Keratinocyte (primary cell): ENCODE results near the gene NOD2. TPM values are rescaled to one million over a fixed set of nuclear protein-coding genes. Genes with fewer than 3 reads are reported as not detected.

Source experiments
- DNase-seq: peaks from one replicate; pipeline ENCODE4 v3.0.0-alpha.2; 2011; ENCODE audit warnings: low read depth, missing footprints, low spot score
- FAIRE-seq: peaks from 2 replicates; lab custom pipeline; 2011; peaks lifted over from hg19 to GRCh38; lab: Jason Lieb, UNC
- H2AFZ ChIP-seq: 2 replicates; pipeline ENCODE4 v1.6.0; 2012; ENCODE audit warnings: low read length, control low read depth, inconsistent platforms; ENCODE audit not compliant: control insufficient read depth
- H3K27ac ChIP-seq: 2 replicates; pipeline ENCODE4 v1.5.1; 2011; ENCODE audit warnings: low read length; ENCODE audit not compliant: control insufficient read depth, insufficient read depth
- H3K27me3 ChIP-seq: 3 replicates; pipeline ENCODE4 v1.6.0; 2011; ENCODE audit warnings: low read length; ENCODE audit not compliant: control insufficient read depth, insufficient read depth; ENCODE audit errors: extremely low read depth
- H3K36me3 ChIP-seq, 2 experiments: 2 replicates in 1 of 2; 3 replicates in 1 of 2; pipeline ENCODE4 v1.5.1; 2011; ENCODE audit warnings: low read length in 2 of 2, mild to moderate bottlenecking in 1 of 2; ENCODE audit not compliant: control insufficient read depth in 2 of 2, insufficient read depth in 2 of 2; ENCODE audit errors: extremely low read depth in 1 of 2
- H3K4me1 ChIP-seq: 3 replicates; pipeline ENCODE4 v1.5.1; 2011; ENCODE audit warnings: low read length; ENCODE audit not compliant: control insufficient read depth, insufficient read depth; ENCODE audit errors: extremely low read depth
- H3K4me2 ChIP-seq: 3 replicates; pipeline ENCODE4 v1.6.0; 2011; ENCODE audit warnings: low read depth, low read length; ENCODE audit not compliant: control insufficient read depth, insufficient read depth; ENCODE audit errors: extremely low read depth
- H3K4me3 ChIP-seq, 3 experiments: fragments of 200-600 bp in 1 of 3; sonication (generic) in 1 of 3; 2 replicates in 2 of 3; 3 replicates in 1 of 3; pipeline ENCODE4 v1.5.1; 2011 to 2016; ENCODE audit warnings: low read length in 3 of 3, mild to moderate bottlenecking in 3 of 3, control low read depth in 2 of 3, inconsistent platforms in 1 of 3, low read depth in 1 of 3, mixed read lengths in 1 of 3, mixed run types in 1 of 3, moderate library complexity in 1 of 3; ENCODE audit not compliant: control insufficient read depth in 2 of 3, insufficient read depth in 2 of 3; ENCODE audit errors: extremely low read depth in 1 of 3
- H3K79me2 ChIP-seq: 2 replicates; pipeline ENCODE4 v1.6.0; 2012; ENCODE audit warnings: low read length; ENCODE audit not compliant: control insufficient read depth, insufficient read depth
- H3K9ac ChIP-seq: 3 replicates; pipeline ENCODE4 v1.6.0; 2011; ENCODE audit warnings: low read length; ENCODE audit not compliant: control insufficient read depth, insufficient read depth; ENCODE audit errors: extremely low read depth
- H3K9me1 ChIP-seq: 3 replicates; pipeline ENCODE4 v1.6.0; 2011; ENCODE audit warnings: low read length; ENCODE audit not compliant: control insufficient read depth, insufficient read depth; ENCODE audit errors: extremely low read depth
- H3K9me3 ChIP-seq: 2 replicates; pipeline ENCODE4 v1.5.1; 2012; ENCODE audit warnings: low read depth, low read length; ENCODE audit not compliant: control insufficient read depth
- H4K20me1 ChIP-seq: 3 replicates; pipeline ENCODE4 v1.6.0; 2011; ENCODE audit warnings: low read length; ENCODE audit not compliant: control insufficient read depth, insufficient read depth; ENCODE audit errors: extremely low read depth
- CTCF ChIP-seq, 3 experiments: IDR thresholded peaks in 1 of 3; conservative IDR thresholded peaks in 1 of 3; optimal IDR thresholded peaks in 1 of 3; 2 replicates in 2 of 3; 3 replicates in 1 of 3; pipeline versions ENCODE3 to v1.5.1; 2011; ENCODE audit warnings: low read length in 3 of 3, mild to moderate bottlenecking in 3 of 3, moderate library complexity in 2 of 3, control low read depth in 1 of 3, inconsistent platforms in 1 of 3; ENCODE audit not compliant: insufficient read depth in 2 of 3; ENCODE audit errors: extremely low read depth in 1 of 3
- EZH2 ChIP-seq: IDR thresholded peaks from one replicate; pipeline ENCODE4 v1.6.1; 2012; ENCODE audit warnings: inconsistent platforms, mild to moderate bottlenecking, low read length, moderate library complexity
- dilution Hi-C: fragments of 300-500 bp; cut with MboI; formaldehyde crosslinking; loops from one replicate; pipeline ENCODE4 v1.7.0; 2020; ENCODE audit warnings: low sequenced_read_pairs; ENCODE audit not compliant: extremely low pct_ligation_motif_present
- polyA plus RNA-seq, 5 experiments: library from polyadenylated mRNA; depleted of rRNA in 3 of 5; stranded (reverse) in 3 of 5; stranded (forward) in 1 of 5; unstranded in 1 of 5; fragments of >200 nt; gene quantifications; 1 replicate in 1 of 5; 2 replicates in 3 of 5; 3 replicates in 1 of 5; pipeline versions ENCODE4 v1.2.1 to v1.2.3, GENCODE V29; 2011 to 2012; ENCODE audit warnings: missing spikeins in 2 of 5, low read depth in 1 of 5, low replicate concordance in 1 of 5

Gene NOD2
- polyA plus RNA-seq, 1 donor (not counting 4 experiments of a cell fraction or from before 2014, with no cell fraction given) = 0.80 TPM

GRCh38 chr16:50659806-50660205 is 33.6 kb upstream of the NOD2 start:
- TF ChIP-seq EZH2 (no peak), CTCF (optimal IDR thresholded peaks at IDR 0.05 in 1 of 3, IDR thresholded peaks at IDR 0.05 in 1 of 3, conservative IDR thresholded peaks at IDR 0.05 in 1 of 3; ENCODE audit: extremely low read depth in 1 of 3, insufficient read depth in 2 of 3, low read length in 3 of 3) (no peak)
- Histone ChIP-seq H3K9me3 (no peaks in the 10 kb centered on the region), H4K20me1 (no peaks in the 10 kb centered on the region), H3K36me3 (no peaks in the 10 kb centered on the region), H3K27ac (no peak overlapping the region), H3K79me2 (no peaks in the 10 kb centered on the region), H3K9ac (no peak overlapping the region), H3K4me1 (peaks cover under 1% of the 10 kb centered on the region), H3K27me3 (no peaks in the 10 kb centered on the region), H3K4me3 (no peak overlapping the region), H2AFZ (no peak overlapping the region), H3K9me1 (no peaks in the 10 kb centered on the region), H3K4me2 (no peak overlapping the region)
- FAIRE-seq (no peak), DNase-seq (no peak)
- dilution Hi-C loops = no loop called here

GRCh38 chr16:50662306-50662940 is 31.0 kb upstream of the NOD2 start:
- H4K20me1 ChIP-seq = no peaks in the 10 kb centered on the region
- no peaks in the 10 kb centered on the region for H3K9me1 ChIP-seq
- FAIRE-seq (no peak), DNase-seq (no peak)
- no peak overlapping the region for H2AFZ ChIP-seq
- TF ChIP-seq CTCF (optimal IDR thresholded peaks at IDR 0.05 in 1 of 3, IDR thresholded peaks at IDR 0.05 in 1 of 3, conservative IDR thresholded peaks at IDR 0.05 in 1 of 3; ENCODE audit: extremely low read depth in 1 of 3, insufficient read depth in 2 of 3, low read length in 3 of 3) = no peak
- TF ChIP-seq EZH2 = no peak
- H3K36me3 ChIP-seq = no peaks in the 10 kb centered on the region
- no peaks in the 10 kb centered on the region for H3K79me2 ChIP-seq
- H3K4me2 ChIP-seq = no peak overlapping the region
- dilution Hi-C loops = no loop called here
- H3K4me1 ChIP-seq = peaks cover 4% of the 10 kb centered on the region
- H3K9me3 ChIP-seq = no peaks in the 10 kb centered on the region
- H3K27ac ChIP-seq = no peak overlapping the region
- no peak overlapping the region for H3K4me3 ChIP-seq
- H3K27me3 ChIP-seq = no peaks in the 10 kb centered on the region
- H3K9ac ChIP-seq = no peak overlapping the region
